ENCODE measurements around the gene SPATA21. TPM values are rescaled to one million over a fixed set of nuclear protein-coding genes. Genes with fewer than 3 reads are reported as not detected.
A peak's percentile ranks its signal among the peaks of the same experiment; 100 is the strongest.
"Not testable (repeated sequence)": the region's sequence is repeated elsewhere in the genome, so short reads cannot be mapped to it uniquely, and the experiment has no call there.

The SPATA21 gene
- total RNA-seq (not detected), polyA plus RNA-seq (under 1 TPM; 0.15 to 0.20 TPM)
- long read RNA-seq, donor 1, partial matches to known transcripts, result 0 of 1 reads
- long read RNA-seq, donor 1, other reads (novel, unspliced or antisense), result 1 of 1 reads
- long read RNA-seq, donor 2, partial matches to known transcripts, result 0 of 3 reads
- long read RNA-seq, donor 2, other reads (novel, unspliced or antisense), result 3 of 3 reads
- long read RNA-seq, donor 3, partial matches to known transcripts, result 0 of 2 reads
- long read RNA-seq, donor 3, other reads (novel, unspliced or antisense), result 2 of 2 reads

GRCh38 chr1:16436946-16437474, at the start of gene SPATA21:
Gene SPATA21, minus strand, starts transcription at chr1:16437424. Its CDS starts 6,053 bp downstream, at chr1:16431371.
- DNase-seq (no peak), ATAC-seq (no peak)
- Histone ChIP-seq H3K27ac (no peak within 1 kb of the TSS), H3K4me1 (peaks cover 4 to 39% (median 16%) of the 10 kb centered on the region in 9 donors), H3K36me3 (no peaks in the 10 kb centered on the region), H3K9me3 (no peaks in the 10 kb centered on the region), H3K27me3 (no peaks in the 10 kb centered on the region), H3K4me3 (no peak within 1 kb of the TSS)
- TF ChIP-seq CTCF (IDR thresholded peaks at IDR 0.05), result no peak
- WGBS, 2 donors, result 63 to 66% methylated on average over 3 of the region's 3 CpGs
- intact Hi-C loops (cut with DNase I), result loop anchor here in 1 of 10 donors (10.0 kb wide), 1 partner anchor 52 kb away; no protein-coding TSS in a partner anchor

- H3K9me3 ChIP-seq; H3K27ac ChIP-seq; H3K27me3 ChIP-seq; ATAC-seq; intact Hi-C loops (cut with DNase I); DNase-seq; H3K4me1 ChIP-seq; H3K4me3 ChIP-seq: not testable (repeated sequence)
- peaks cover 0 to 87% (median 21%) of the 10 kb centered on the region in 9 donors for H3K36me3 ChIP-seq
Observed at GRCh38 chr1:16487011-16487410, 49.8 kb upstream of the SPATA21 start.

- DNase-seq; H3K4me1 ChIP-seq; H3K27ac ChIP-seq; H3K9me3 ChIP-seq; H3K4me3 ChIP-seq; ATAC-seq; H3K27me3 ChIP-seq; intact Hi-C loops (cut with DNase I): not testable (repeated sequence)
- 76 to 85% methylated on average over 8 of the region's 8 CpGs for WGBS, 2 donors
- peaks cover 0 to 94% (median 21%) of the 10 kb centered on the region in 9 donors for H3K36me3 ChIP-seq
Observed at GRCh38 chr1:16486316-16486715, 49.1 kb upstream of the SPATA21 start.

GRCh38 chr1:16484931-16485330, 47.7 kb upstream of the SPATA21 start:
- Histone ChIP-seq H3K27ac (no peak overlapping the region), H3K4me3 (no peak overlapping the region), H3K9me3 (no peaks in the 10 kb centered on the region), H3K27me3 (no peaks in the 10 kb centered on the region), H3K36me3 (peaks cover 0 to 97% (median 24%) of the 10 kb centered on the region in 9 donors), H3K4me1 (no peaks in the 10 kb centered on the region)
- ATAC-seq, result peak in 1 of 8 donors; percentile 20
- 93 to 94% methylated on average over 6 of the region's 6 CpGs for WGBS, 2 donors
- TF ChIP-seq CTCF (IDR thresholded peaks at IDR 0.05), result no peak
- DNase-seq, result no peak
- intact Hi-C loops (cut with DNase I), result no loop called here

DNA sequence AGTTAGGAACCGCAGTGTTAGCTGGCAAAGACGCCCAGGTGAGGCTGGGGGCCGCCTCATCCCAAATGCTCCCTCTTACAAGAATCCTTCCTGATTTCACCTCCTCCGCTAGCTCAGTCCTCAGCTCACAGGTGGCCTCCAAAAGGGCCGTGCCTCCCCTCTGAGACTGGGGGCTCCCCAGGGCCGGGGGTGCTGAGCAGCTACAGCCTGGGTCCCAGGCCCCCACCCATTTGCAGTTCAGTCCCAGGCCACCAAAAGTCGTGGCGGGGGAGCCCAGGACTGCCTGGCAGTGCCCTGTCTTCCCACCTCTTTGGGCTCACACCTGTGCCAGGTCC, 47.2 kb upstream of the SPATA21 start:
- ATAC-seq (peak in 1 of 8 donors; percentile 39), DNase-seq (no peak)
- WGBS, 2 donors, result 93 to 100% methylated on average over 6 to 8 of the region's 8 CpGs

DNA sequence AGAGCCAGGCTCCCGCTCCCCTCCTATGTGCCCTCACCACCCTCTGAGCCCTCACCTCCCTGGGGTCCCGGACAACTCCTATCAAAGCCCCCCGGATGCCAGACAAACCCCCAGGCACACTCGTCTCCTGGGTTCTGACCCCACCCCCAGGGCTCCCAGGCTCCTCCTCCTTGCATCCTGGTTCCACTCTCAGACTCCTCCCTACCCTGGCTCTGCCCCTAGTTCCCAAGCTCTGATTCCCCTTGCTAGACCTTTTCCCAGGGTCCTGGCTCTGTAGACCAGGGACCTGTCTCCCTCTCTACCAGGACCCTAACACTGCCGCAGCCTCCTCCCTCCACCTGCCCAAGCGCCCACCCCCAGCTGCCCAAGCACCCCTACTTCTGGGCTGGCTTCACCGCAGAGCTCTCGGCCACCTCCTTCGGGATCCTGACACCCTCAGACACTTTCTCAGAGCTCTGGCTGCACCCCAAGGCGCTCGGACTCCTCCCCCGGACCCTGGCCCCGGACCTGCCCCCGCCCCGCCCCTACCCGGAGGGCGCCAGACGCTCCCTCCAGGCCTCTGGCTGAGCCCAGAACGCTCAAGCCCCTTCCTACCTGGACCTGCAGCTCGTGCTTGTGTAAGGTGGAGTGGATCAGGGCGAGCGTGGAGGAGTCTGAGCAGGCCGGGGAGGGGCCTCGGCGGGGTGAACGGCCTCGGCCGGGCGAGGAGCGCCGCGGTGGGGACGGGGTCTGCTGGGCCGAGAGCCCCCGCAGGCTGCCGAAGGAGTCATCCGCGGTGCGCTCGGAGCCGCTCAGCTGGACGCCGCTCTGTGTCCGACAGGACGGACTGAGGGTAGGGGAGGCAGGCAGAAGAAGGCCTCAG, 46.6 kb upstream of the SPATA21 start:
- H3K9me3 ChIP-seq; H3K4me1 ChIP-seq; H3K4me3 ChIP-seq; intact Hi-C loops (cut with DNase I); H3K27ac ChIP-seq; H3K27me3 ChIP-seq; DNase-seq: not testable (repeated sequence)
- WGBS, 2 donors, result 85 to 92% methylated on average over 11 to 45 of the region's 45 CpGs
- peaks cover 0 to 97% (median 24%) of the 10 kb centered on the region in 9 donors for H3K36me3 ChIP-seq
- peak in 1 of 8 donors; percentile 38 for ATAC-seq

More for the DNA sequence above, 47.2 kb upstream of the SPATA21 start:
- H3K4me1 ChIP-seq, result no peaks in the 10 kb centered on the region
- H3K4me3 ChIP-seq, result no peak overlapping the region
- intact Hi-C loops (cut with DNase I), result no loop called here
- no peaks in the 10 kb centered on the region for H3K27me3 ChIP-seq
- no peak overlapping the region for H3K27ac ChIP-seq
- no peaks in the 10 kb centered on the region for H3K9me3 ChIP-seq
- TF ChIP-seq CTCF (IDR thresholded peaks at IDR 0.05), result no peak
- peaks cover 0 to 97% (median 24%) of the 10 kb centered on the region in 9 donors for H3K36me3 ChIP-seq

DNA sequence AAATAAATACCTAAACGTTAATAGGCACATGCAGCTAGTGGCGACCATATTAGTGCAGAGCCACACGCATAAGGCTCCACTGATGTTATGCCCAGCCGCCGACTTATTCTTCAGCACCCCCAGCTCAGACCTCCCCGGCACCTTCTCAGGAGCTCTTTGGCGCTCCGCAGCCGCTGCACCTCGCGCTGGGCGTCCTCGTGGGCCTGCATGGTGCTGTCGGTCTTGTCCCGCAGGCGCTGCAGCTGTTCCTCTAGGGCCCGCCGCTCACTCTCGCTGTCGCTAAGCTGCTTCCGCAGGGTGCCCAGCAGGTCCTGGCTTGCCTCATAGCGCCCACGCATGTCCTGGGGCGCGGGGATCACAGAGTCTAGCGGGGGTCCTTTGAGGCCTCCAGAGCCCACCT, 45.9 kb upstream of the SPATA21 start:
- peaks cover 0 to 97% (median 24%) of the 10 kb centered on the region in 9 donors for H3K36me3 ChIP-seq
- H3K9me3 ChIP-seq; H3K4me1 ChIP-seq; H3K27me3 ChIP-seq; H3K4me3 ChIP-seq; DNase-seq; ATAC-seq; H3K27ac ChIP-seq; intact Hi-C loops (cut with DNase I): not testable (repeated sequence)
- WGBS, 2 donors, result 95 to 98% methylated on average over 19 to 26 of the region's 26 CpGs
